Middle frontal gyrus (tissue), 1 donor: Measurements from ENCODE around the gene LIN7A.
"Not testable (repeated sequence)": the region's sequence is repeated elsewhere in the genome, so short reads cannot be mapped to it uniquely, and the experiment has no call there.

Source experiments
- DNase-seq: peaks from one replicate; pipeline ENCODE4 v3.0.0-alpha.2; 2015; ENCODE audit warnings: low spot score; ENCODE audit errors: extremely low spot score

The LIN7A gene

GRCh38 chr12:80920006-80920405, 17.7 kb downstream of the LIN7A start:
- DNase-seq, result no peak

- no peak for DNase-seq
Measured at GRCh38 chr12:80917651-80918050, 20.1 kb downstream of the LIN7A start.

DNA sequence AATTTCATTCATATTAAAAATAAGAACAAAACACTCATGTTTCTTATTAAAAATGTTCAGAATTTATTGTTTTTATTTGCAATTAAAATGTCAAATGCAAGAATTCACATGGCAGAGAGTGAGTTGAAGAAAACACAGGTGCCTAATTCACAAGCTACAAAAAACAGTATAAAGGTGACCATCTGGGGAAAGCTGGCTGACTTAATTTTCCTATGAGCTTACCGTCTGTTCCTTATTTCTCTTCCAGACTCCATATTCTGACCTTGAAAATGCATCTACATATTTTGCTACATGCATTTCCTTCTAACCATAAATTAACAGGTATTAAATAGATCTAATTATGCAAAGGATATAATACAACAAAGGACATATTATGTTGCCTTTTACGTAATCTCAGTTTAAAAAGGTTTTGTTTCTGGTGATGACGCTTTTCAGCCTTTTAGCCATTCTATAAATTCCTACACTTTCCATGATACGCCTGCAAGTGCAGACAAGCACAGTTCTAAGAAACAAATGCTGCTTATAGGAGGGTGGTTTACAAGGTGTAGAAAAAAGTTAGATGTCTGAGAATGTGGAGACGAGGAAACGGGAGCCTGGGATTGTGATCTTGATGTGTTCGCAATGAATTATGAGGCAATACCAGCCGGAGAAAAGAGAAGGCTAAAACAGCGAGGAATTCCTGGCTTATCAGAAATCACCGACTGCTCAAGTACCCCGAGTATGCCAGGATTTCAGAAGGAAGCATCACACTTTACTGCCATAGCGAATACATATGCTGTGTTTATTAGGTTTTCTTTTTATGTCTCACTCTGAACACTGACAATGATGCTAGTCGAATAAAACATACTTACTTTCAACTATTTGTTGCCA, 24.6 kb downstream of the LIN7A start:
- no peak for DNase-seq

GRCh38 chr12:80909370-80909769, 28.4 kb downstream of the LIN7A start:
- DNase-seq, result no peak

DNA sequence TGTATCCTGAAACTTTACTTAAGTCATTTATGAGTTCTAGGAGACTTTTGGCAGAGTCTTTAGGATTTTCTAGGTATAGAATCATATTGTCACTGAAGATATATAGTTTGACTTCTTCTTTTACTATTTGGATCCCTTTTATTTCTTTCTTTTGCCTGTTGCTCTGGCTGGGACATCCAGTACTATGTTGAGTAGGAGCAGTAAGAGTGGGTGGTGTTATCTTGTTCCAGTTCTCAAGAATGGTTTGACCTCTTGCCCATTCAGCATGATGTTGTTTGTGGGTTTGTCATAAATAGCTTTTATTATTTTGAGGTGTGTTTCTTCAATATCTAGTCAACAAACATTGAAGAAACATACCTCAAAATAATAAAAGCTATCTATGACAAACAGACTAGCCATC, 35.0 kb downstream of the LIN7A start:
- no peak for DNase-seq

- DNase-seq, result no peak
Measured at GRCh38 chr12:80901661-80902060, 36.1 kb downstream of the LIN7A start.

- no peak for DNase-seq
Measured at GRCh38 chr12:80895240-80895639, 42.5 kb downstream of the LIN7A start.

DNA sequence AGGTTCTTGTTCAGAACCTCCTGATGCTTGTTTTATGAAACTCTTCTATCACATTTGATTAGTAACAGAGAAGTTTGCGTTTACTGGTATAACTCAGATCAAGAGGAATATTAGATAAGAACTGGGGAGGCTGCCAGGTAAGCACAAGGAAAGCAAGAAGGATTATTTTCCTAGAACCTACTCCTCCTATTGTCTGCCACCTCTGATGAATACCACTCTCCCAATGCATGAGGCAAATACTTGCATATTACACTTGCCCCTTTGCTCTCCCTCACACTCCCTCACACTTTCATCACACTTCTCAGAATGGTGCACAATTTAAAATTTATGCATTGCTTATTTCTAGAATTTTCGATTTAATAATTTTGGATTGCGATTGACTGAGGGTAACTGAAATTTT, 43.6 kb downstream of the LIN7A start:
- DNase-seq, result no peak

DNA sequence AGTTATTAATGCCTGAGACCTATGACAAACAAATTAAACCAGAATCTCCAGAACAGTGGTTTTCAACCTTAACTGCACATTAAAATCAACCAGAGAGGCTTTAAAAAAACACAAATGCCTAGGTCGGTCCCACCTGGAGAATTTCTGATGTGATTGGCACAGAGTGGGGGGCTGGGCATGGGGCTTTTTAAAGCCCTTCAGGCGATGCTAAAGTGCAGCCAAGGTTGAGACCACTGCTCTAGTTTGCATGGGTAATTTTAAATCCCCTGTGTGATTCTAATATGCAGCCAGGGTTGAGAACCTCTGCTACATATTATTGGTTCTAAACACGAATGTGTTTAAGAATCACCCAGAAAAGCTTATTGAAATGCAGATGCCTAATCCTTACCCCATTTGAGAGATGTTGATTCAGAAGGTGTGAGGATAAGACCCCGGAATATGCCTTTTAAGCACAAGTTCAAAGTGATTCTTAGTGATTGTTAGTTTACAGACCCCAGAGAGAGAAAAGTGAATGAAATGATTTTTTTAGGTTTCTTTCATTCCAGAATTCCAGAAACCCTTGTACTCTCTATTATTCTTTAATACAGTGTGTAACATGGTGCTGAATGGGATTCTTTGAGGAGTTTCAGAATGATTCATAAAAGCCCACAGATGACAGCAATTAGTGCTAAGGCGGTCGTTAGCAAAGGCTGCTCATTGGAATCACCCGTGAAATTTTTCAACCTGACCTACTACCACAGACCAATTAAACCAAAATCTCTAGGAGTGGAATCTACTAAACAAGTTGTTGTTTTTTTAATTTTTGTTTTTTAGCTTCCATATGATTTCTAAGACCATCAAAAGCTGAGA, 44.9 kb downstream of the LIN7A start:
- no peak for DNase-seq

DNA sequence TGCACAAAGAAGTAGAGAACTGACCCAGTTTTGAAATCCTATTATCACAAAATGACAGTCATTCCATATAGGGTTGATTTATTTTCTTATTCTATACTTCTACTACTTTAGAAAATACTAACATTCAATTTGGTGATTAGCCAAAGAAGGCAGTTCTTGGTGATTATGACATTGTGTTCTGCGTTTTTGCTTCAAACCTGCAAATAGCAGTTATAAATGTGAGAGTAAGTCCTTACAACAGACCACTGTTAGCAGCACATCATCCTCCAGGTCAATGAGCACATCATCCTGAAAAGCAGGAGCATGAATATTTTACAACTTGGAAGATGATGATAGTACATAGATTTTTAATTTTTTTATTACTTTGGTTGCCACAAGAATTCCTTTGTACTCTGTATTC, 53.1 kb downstream of the LIN7A start:
- no peak for DNase-seq

- DNase-seq, result no peak
Measured at GRCh38 chr12:80881106-80881505, 56.6 kb downstream of the LIN7A start.

- not testable (repeated sequence) for DNase-seq
Measured at GRCh38 chr12:80878452-80878851, 59.3 kb downstream of the LIN7A start.

GRCh38 chr12:80877721-80878265, 59.9 kb downstream of the LIN7A start:
- no peak for DNase-seq

DNA sequence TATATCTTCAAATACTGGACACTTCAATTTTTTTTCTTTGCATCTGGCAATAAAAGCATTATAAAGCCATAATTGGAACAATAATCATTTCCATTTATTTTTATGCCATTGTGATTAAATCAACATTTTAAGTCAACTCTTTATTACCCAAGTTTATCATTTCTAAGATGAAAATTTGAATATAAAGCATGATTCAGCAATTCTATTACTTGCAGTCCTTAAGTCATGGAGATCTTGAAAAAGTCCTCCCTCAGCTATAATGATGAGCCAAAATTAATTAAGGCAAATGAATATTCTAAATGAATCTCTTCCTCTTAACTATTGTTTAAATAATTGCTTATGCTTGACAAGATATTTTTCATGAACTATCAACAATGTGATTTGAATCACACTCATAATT, 65.7 kb downstream of the LIN7A start:
- DNase-seq, result no peak

- DNase-seq, result peak; percentile 39
Measured at GRCh38 chr12:80869264-80869663, 68.5 kb downstream of the LIN7A start.

DNA sequence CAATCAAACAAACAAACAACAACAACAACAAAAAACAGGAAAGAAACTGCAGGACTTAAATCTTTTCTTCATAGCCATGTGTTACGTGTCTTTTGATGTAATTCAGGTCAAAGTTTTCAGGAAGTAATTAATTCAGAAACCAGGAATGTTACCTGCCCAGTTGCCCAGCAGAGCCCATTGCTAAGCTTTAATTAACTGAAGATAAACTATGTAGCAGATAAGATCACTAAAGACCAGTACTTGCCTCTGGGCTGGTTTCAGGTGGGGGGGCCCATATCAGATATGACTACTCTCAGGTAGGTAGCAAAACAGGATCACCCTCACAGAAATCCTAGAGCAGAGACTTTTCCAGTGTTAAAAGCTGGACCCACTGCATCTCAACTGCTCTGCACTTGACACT, 69.2 kb downstream of the LIN7A start:
- DNase-seq, result no peak

DNA sequence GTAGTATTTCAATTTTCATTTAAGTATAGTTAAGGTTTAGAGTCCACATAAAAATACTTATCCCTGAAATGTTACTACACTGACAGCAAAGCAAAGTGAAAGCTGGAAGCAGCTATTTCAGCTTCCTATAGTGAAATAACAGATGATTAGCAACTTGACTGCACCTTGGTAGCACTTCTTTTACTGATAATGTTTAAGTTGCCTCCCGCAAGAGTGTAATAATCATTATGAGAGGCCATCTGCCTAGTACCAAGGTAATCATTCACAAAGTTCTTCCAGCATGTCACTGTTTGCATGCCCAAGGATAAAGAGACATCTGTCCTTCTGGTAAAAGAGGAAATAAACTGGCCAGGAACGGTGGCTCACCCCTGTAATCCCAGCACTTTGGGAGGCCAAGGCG, 69.8 kb downstream of the LIN7A start:
- DNase-seq, result no peak

- no peak for DNase-seq
Measured at GRCh38 chr12:80864046-80864735, 73.5 kb downstream of the LIN7A start.

GRCh38 chr12:80862531-80862930, 75.2 kb downstream of the LIN7A start:
- no peak for DNase-seq

- DNase-seq, result no peak
Measured at GRCh38 chr12:80861641-80862378, 75.9 kb downstream of the LIN7A start.

- no peak for DNase-seq
Measured at GRCh38 chr12:80860928-80861327, 76.8 kb downstream of the LIN7A start.
